ENCODE data around the gene USP4.

DNA sequence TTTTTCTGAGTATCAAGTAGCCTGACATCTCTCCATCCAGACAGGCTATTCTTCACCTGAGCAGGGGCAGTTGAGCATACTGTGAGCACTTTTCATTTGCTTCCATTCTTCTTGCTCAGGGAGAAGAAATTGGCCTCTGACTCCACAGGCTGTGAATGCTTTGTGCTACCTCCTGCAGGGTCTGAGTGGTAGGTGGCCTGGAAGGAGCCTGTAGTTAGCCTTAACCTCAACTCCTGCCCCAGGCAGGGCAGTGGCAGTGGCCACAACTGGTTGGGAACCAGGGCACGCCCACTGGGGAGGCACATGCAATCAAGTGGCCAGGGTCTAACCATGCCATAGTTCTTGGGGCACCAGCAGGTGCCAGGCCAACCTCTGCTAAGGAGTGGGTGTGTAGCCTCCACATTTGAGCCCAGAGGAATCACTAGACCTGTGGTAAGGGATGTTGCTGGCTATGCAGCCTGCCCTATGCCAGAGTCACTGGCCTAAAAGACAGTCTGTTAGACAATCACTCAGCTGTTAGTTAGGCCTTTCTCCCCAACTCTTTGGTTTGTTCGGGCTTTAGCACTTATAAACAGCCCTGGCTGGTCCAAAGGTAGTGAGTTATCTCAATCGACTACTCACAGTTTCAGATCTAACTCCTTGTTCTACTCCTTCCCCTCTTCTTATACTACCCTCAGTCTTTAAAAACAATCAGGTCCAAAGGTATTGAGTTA, 70.3 kb downstream of the USP4 start:
- TF ChIP-seq, protein P1, sequence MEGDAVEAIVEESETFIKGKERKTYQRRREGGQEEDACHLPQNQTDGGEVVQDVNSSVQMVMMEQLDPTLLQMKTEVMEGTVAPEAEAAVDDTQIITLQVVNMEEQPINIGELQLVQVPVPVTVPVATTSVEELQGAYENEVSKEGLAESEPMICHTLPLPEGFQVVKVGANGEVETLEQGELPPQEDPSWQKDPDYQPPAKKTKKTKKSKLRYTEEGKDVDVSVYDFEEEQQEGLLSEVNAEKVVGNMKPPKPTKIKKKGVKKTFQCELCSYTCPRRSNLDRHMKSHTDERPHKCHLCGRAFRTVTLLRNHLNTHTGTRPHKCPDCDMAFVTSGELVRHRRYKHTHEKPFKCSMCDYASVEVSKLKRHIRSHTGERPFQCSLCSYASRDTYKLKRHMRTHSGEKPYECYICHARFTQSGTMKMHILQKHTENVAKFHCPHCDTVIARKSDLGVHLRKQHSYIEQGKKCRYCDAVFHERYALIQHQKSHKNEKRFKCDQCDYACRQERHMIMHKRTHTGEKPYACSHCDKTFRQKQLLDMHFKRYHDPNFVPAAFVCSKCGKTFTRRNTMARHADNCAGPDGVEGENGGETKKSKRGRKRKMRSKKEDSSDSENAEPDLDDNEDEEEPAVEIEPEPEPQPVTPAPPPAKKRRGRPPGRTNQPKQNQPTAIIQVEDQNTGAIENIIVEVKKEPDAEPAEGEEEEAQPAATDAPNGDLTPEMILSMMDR (IDR thresholded peaks at IDR 0.05; ENCODE audit: low read length), result no peak
- TF ChIP-seq EZH2 (IDR thresholded peaks at IDR 0.05; ENCODE audit: borderline replicate concordance, low read length), result no peak
